ENCODE results near the gene ONECUT2.
"Not testable (repeated sequence)": the region's sequence is repeated elsewhere in the genome, so short reads cannot be mapped to it uniquely, and the experiment has no call there.

ONECUT2 gene

GRCh38 chr18:57447154-57447621 is 12.0 kb downstream of the ONECUT2 start:
- no peak for DNase-seq

GRCh38 chr18:57455576-57456129 is 20.5 kb downstream of the ONECUT2 start:
- DNase-seq = no peak

- DNase-seq = no peak
These were observed 26.6 kb downstream of the ONECUT2 start for GRCh38 chr18:57461652-57462269.

- DNase-seq = no peak
These were observed 31.1 kb downstream of the ONECUT2 start for GRCh38 chr18:57466307-57466706.

- no peak for DNase-seq
These were observed 31.7 kb downstream of the ONECUT2 start for GRCh38 chr18:57466745-57467409.

GRCh38 chr18:57469884-57470283 is 34.7 kb downstream of the ONECUT2 start:
- no peak for DNase-seq

- no peak for DNase-seq
These were observed 40.2 kb downstream of the ONECUT2 start for GRCh38 chr18:57475408-57475807.

GRCh38 chr18:57475903-57476302 is 40.7 kb downstream of the ONECUT2 start:
- DNase-seq = no peak

GRCh38 chr18:57480733-57481132 is 45.6 kb downstream of the ONECUT2 start:
- no peak for DNase-seq

- DNase-seq = no peak
These were observed 62.5 kb downstream of the ONECUT2 start for GRCh38 chr18:57497372-57498294.

GRCh38 chr18:57498682-57499256 is 63.6 kb downstream of the ONECUT2 start:
- no peak for DNase-seq

- no peak for DNase-seq
These were observed 67.5 kb downstream of the ONECUT2 start for GRCh38 chr18:57502624-57503023.

GRCh38 chr18:57505231-57505630 is 70.1 kb downstream of the ONECUT2 start:
- no peak for DNase-seq

- no peak for DNase-seq
These were observed 80.9 kb downstream of the ONECUT2 start for GRCh38 chr18:57516056-57516455.

- no peak for DNase-seq
These were observed 83.4 kb downstream of the ONECUT2 start for GRCh38 chr18:57518533-57518932.

GRCh38 chr18:57519668-57520424 is 84.7 kb downstream of the ONECUT2 start:
- DNase-seq = no peak

- not testable (repeated sequence) for DNase-seq
These were observed 87.2 kb downstream of the ONECUT2 start for GRCh38 chr18:57522348-57522747.

- no peak for DNase-seq
These were observed 88.2 kb downstream of the ONECUT2 start for GRCh38 chr18:57523171-57523956.

GRCh38 chr18:57527556-57528229 is 92.5 kb downstream of the ONECUT2 start:
- DNase-seq = no peak

- no peak for DNase-seq
These were observed 94.0 kb downstream of the ONECUT2 start for GRCh38 chr18:57529151-57529550.
